Measurements from ENCODE around the gene CELF2.

DNA sequence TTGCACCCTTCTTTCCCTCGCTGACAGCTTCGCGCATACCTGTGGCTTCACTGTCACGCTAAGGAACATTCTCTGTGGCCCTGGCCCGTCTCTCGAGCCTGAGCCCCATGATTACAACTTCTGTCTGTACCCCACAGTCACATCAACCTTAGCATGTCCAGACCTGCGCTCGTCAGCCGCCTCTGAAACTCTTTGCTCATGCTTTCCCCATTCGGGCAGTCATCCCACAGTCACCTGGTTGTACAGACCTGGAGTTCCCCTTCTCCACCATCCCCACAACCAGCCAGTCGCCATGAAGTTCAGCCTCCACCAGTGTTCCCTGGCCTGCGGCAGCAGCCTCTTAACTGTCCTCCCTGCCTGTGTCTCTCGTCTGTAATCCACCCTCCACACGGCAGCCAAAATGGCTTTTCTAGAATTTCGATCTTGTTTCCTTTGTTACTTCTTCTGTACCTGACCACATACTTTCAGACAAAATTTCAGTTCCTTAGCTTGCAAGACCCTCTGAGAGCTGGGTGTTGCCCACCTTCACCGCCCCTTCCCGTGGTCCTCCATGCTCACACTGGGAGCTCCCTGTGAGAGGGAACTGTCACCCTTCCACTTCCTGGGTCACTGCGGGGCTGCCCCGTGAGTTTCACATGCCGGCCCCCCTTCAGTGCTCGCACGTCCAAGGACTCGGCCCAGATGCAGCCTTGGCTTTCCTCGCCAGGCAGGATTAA is 229.2 kb downstream of the CELF2 start:
- TF ChIP-seq, protein P1, sequence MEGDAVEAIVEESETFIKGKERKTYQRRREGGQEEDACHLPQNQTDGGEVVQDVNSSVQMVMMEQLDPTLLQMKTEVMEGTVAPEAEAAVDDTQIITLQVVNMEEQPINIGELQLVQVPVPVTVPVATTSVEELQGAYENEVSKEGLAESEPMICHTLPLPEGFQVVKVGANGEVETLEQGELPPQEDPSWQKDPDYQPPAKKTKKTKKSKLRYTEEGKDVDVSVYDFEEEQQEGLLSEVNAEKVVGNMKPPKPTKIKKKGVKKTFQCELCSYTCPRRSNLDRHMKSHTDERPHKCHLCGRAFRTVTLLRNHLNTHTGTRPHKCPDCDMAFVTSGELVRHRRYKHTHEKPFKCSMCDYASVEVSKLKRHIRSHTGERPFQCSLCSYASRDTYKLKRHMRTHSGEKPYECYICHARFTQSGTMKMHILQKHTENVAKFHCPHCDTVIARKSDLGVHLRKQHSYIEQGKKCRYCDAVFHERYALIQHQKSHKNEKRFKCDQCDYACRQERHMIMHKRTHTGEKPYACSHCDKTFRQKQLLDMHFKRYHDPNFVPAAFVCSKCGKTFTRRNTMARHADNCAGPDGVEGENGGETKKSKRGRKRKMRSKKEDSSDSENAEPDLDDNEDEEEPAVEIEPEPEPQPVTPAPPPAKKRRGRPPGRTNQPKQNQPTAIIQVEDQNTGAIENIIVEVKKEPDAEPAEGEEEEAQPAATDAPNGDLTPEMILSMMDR (IDR thresholded peaks at IDR 0.05 in 4 of 5, conservative IDR thresholded peaks at IDR 0.05 in 1 of 5), result no peak
- TF ChIP-seq POLR2A (IDR thresholded peaks at IDR 0.05), result no peak
